Osteocyte (in vitro differentiated cells): Measurements from ENCODE around the gene LRIG1. TPM values are rescaled to one million over a fixed set of nuclear protein-coding genes. Genes with fewer than 3 reads are reported as not detected.

ENCODE experiments used
- DNase-seq: peaks from one replicate; pipeline ENCODE4 v3.0.0; 2021; ENCODE audit warnings: mixed read lengths; ENCODE audit not compliant: unreplicated experiment; ENCODE audit errors: extremely low spot score
- H3K27ac Mint-ChIP-seq: one replicate; pipeline ENCODE4 v1.8.0; 2021; ENCODE audit warnings: mild to moderate bottlenecking, mixed read lengths; ENCODE audit not compliant: unreplicated experiment
- H3K27me3 Mint-ChIP-seq: one replicate; pipeline ENCODE4 v1.8.0; 2021; ENCODE audit warnings: mixed read lengths; ENCODE audit not compliant: unreplicated experiment
- H3K36me3 Mint-ChIP-seq: one replicate; pipeline ENCODE4 v1.8.0; 2021; ENCODE audit warnings: mixed read lengths; ENCODE audit not compliant: unreplicated experiment
- H3K4me1 Mint-ChIP-seq: one replicate; pipeline ENCODE4 v1.8.0; 2021; ENCODE audit warnings: mixed read lengths; ENCODE audit not compliant: unreplicated experiment
- H3K4me3 Mint-ChIP-seq: one replicate; pipeline ENCODE4 v1.8.0; 2021; ENCODE audit warnings: mild to moderate bottlenecking, moderate library complexity, mixed read lengths; ENCODE audit not compliant: unreplicated experiment
- H3K9me3 Mint-ChIP-seq: one replicate; pipeline ENCODE4 v1.8.0; 2021; ENCODE audit warnings: mixed read lengths; ENCODE audit not compliant: unreplicated experiment
- total RNA-seq: library from RNA; stranded (reverse); gene quantifications from 2 replicates; pipeline ENCODE4 v1.2.1, GENCODE V29; 2021
- TF ChIP-seq, protein P1 (sequence below): fragments of 200-600 bp; sonication (generic); IDR thresholded peaks from 2 replicates; pipeline ENCODE4 v1.5.0; 2021; ENCODE audit warnings: antibody characterized with exemption, mild to moderate bottlenecking, moderate library complexity

Gene LRIG1
- total RNA-seq, 1 donor from 2014 or later = 60.8 TPM

DNA sequence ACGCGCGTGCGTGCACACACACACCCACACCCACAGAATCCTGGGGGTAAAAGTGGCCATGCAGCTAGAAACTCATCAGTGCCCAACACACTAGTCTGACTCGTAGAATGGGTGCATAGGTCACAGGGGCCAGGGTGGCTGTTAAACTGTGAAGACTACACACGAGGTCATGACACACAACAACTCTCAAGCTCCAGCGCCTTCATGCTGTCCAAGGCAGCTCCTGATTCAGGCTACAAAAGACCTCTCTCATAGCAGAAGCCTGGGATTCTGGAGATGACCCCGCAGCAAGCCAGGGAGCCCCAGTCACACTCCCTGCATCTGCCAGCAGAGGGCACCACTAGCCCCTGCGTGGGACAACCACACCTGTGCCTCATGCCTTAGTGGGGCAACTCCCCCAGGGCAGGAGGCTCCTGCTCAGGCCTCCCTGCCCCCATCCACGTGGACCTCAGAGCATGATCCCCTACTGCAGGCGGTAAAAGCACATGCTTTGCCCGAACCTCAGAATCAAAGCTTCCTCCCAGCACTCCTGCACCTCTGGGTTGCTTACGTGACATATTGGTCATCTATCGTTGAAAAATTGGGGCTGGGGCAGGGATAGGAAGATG, 93.1 kb downstream of the LRIG1 start:
- TF ChIP-seq, protein P1, sequence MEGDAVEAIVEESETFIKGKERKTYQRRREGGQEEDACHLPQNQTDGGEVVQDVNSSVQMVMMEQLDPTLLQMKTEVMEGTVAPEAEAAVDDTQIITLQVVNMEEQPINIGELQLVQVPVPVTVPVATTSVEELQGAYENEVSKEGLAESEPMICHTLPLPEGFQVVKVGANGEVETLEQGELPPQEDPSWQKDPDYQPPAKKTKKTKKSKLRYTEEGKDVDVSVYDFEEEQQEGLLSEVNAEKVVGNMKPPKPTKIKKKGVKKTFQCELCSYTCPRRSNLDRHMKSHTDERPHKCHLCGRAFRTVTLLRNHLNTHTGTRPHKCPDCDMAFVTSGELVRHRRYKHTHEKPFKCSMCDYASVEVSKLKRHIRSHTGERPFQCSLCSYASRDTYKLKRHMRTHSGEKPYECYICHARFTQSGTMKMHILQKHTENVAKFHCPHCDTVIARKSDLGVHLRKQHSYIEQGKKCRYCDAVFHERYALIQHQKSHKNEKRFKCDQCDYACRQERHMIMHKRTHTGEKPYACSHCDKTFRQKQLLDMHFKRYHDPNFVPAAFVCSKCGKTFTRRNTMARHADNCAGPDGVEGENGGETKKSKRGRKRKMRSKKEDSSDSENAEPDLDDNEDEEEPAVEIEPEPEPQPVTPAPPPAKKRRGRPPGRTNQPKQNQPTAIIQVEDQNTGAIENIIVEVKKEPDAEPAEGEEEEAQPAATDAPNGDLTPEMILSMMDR = peak; percentile 93
- Mint-ChIP-seq H3K4me3 (no peak overlapping the region), H3K4me1 (peaks cover 48% of the 10 kb centered on the region), H3K36me3 (peaks cover 49% of the 10 kb centered on the region), H3K27me3 (no peaks in the 10 kb centered on the region), H3K27ac (no peak overlapping the region), H3K9me3 (no peaks in the 10 kb centered on the region)
- DNase-seq = peak; percentile 92

- peaks cover 47% of the 10 kb centered on the region for H3K36me3 Mint-ChIP-seq
- H3K4me1 Mint-ChIP-seq = peaks cover 55% of the 10 kb centered on the region
- H3K4me3 Mint-ChIP-seq = no peak overlapping the region
Measured at GRCh38 chr3:66406831-66407610, 93.8 kb downstream of the LRIG1 start.

GRCh38 chr3:66406163-66406562, 94.7 kb downstream of the LRIG1 start:
- Mint-ChIP-seq H3K36me3 (peaks cover 40% of the 10 kb centered on the region), H3K27ac (no peak overlapping the region), H3K9me3 (no peaks in the 10 kb centered on the region), H3K4me3 (no peak overlapping the region), H3K27me3 (no peaks in the 10 kb centered on the region), H3K4me1 (peaks cover 63% of the 10 kb centered on the region)
- TF ChIP-seq, protein P1 = no peak
- DNase-seq = no peak

More at GRCh38 chr3:66406831-66407610, 93.8 kb downstream of the LRIG1 start:
- H3K27ac Mint-ChIP-seq = no peak overlapping the region
- no peak for DNase-seq
- TF ChIP-seq, protein P1 = no peak
- no peaks in the 10 kb centered on the region for H3K9me3 Mint-ChIP-seq
- no peaks in the 10 kb centered on the region for H3K27me3 Mint-ChIP-seq

GRCh38 chr3:66405701-66406091, 95.1 kb downstream of the LRIG1 start:
- Mint-ChIP-seq H3K27ac (peak overlapping the region; percentile 18), H3K4me3 (no peak overlapping the region), H3K9me3 (no peaks in the 10 kb centered on the region), H3K4me1 (peaks cover 68% of the 10 kb centered on the region), H3K27me3 (no peaks in the 10 kb centered on the region), H3K36me3 (peaks cover 39% of the 10 kb centered on the region)
- DNase-seq = no peak
- TF ChIP-seq, protein P1 = no peak
